ENCODE data around the gene MSMP.

- no peak for TF ChIP-seq CTCF (IDR thresholded peaks at IDR 0.05; ENCODE audit: insufficient read depth, low read length)
- no peak for TF ChIP-seq GABPA (IDR thresholded peaks at IDR 0.05; ENCODE audit: low read depth)
- TF ChIP-seq REST (IDR thresholded peaks at IDR 0.05; ENCODE audit: insufficient replicate concordance, low read depth): no peak
- no peak for TF ChIP-seq POLR2AphosphoS5 (IDR thresholded peaks at IDR 0.05; ENCODE audit: low read depth)
- TF ChIP-seq SPI1 (IDR thresholded peaks at IDR 0.05; ENCODE audit: borderline replicate concordance, low read depth): no peak
Observed at GRCh38 chr9:35741740-35742139, 12.3 kb downstream of the MSMP start.
